ENCODE data around the gene EGLN3.

The EGLN3 gene

DNA sequence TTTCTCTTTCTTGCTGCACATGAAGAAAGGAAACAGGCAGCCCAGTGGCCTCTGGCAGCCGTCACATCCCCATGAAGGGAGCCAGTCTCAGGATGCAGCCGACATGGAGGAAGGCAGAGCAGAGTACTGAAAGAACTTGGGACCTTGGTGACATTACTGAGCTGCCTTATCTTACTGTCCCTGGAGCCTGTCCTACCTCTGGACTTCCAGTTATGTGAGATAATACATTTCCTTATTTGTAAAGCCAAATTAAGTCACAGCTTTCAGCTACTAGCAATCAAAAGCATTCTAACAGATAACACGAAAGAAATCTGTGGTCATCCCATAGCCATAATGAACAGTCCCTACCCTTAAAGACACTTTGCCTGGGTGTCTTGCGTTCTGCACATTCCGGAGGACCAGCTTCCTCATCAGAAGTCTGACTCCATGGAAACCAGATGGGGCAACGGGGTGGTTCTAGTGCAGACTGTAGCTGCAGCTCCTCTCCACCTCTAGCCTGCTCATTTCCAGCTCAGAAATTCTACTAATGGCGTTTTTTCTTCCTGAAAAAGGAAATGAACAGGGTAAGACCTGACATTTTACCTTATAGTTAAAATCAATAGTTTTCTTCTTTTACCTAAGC lies 7.8 kb upstream of the EGLN3 start:
- H3K4me1 ChIP-seq (ENCODE audit: insufficient read depth, low read length, severe bottlenecking) = no peaks in the 10 kb centered on the region
- no peaks in the 10 kb centered on the region for H3F3A ChIP-seq (ENCODE audit: insufficient read depth, low read length)
- H3K79me2 ChIP-seq (ENCODE audit: insufficient read depth, low read length) = no peaks in the 10 kb centered on the region
- no peak overlapping the region for H3K9ac ChIP-seq (ENCODE audit: low read length)
- H3K9me3 ChIP-seq (ENCODE audit: low read length) = no peaks in the 10 kb centered on the region
- H3K4me3 ChIP-seq (ENCODE audit: low read depth, low read length, poor library complexity, severe bottlenecking) = no peak overlapping the region
- H3K9me2 ChIP-seq (ENCODE audit: low read depth, low read length) = no peaks in the 10 kb centered on the region
- H4K20me1 ChIP-seq (ENCODE audit: insufficient read depth, low read length) = no peaks in the 10 kb centered on the region
- no peaks in the 10 kb centered on the region for H3K27me3 ChIP-seq (ENCODE audit: insufficient read depth, low read length)
- no peaks in the 10 kb centered on the region for H3K36me3 ChIP-seq (ENCODE audit: insufficient read depth, low read length)
- no peak overlapping the region for H2AFZ ChIP-seq (ENCODE audit: low read length)
- no peak overlapping the region for H3K4me2 ChIP-seq (ENCODE audit: low read length)
- H3K27ac ChIP-seq (ENCODE audit: low read depth, low read length, poor library complexity, severe bottlenecking) = no peak overlapping the region
- TF ChIP-seq, protein P1, sequence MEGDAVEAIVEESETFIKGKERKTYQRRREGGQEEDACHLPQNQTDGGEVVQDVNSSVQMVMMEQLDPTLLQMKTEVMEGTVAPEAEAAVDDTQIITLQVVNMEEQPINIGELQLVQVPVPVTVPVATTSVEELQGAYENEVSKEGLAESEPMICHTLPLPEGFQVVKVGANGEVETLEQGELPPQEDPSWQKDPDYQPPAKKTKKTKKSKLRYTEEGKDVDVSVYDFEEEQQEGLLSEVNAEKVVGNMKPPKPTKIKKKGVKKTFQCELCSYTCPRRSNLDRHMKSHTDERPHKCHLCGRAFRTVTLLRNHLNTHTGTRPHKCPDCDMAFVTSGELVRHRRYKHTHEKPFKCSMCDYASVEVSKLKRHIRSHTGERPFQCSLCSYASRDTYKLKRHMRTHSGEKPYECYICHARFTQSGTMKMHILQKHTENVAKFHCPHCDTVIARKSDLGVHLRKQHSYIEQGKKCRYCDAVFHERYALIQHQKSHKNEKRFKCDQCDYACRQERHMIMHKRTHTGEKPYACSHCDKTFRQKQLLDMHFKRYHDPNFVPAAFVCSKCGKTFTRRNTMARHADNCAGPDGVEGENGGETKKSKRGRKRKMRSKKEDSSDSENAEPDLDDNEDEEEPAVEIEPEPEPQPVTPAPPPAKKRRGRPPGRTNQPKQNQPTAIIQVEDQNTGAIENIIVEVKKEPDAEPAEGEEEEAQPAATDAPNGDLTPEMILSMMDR (IDR thresholded peaks at IDR 0.05; ENCODE audit: low read length) = no peak
- TF ChIP-seq EZH2 (IDR thresholded peaks at IDR 0.05; ENCODE audit: borderline replicate concordance, low read length) = no peak

GRCh38 chr14:33957993-33958392 lies 7.1 kb upstream of the EGLN3 start:
- Histone ChIP-seq H3K36me3 (ENCODE audit: insufficient read depth, low read length) (no peaks in the 10 kb centered on the region), H3K4me2 (ENCODE audit: low read length) (no peak overlapping the region), H3F3A (ENCODE audit: insufficient read depth, low read length) (no peaks in the 10 kb centered on the region), H3K79me2 (ENCODE audit: insufficient read depth, low read length) (no peaks in the 10 kb centered on the region), H3K9me3 (ENCODE audit: low read length) (no peaks in the 10 kb centered on the region), H3K4me1 (ENCODE audit: insufficient read depth, low read length, severe bottlenecking) (no peaks in the 10 kb centered on the region), H3K4me3 (ENCODE audit: low read depth, low read length, poor library complexity, severe bottlenecking) (no peak overlapping the region), H4K20me1 (ENCODE audit: insufficient read depth, low read length) (no peaks in the 10 kb centered on the region), H3K27ac (ENCODE audit: low read depth, low read length, poor library complexity, severe bottlenecking) (no peak overlapping the region), H2AFZ (ENCODE audit: low read length) (no peak overlapping the region), H3K9me2 (ENCODE audit: low read depth, low read length) (no peaks in the 10 kb centered on the region), H3K9ac (ENCODE audit: low read length) (no peak overlapping the region), H3K27me3 (ENCODE audit: insufficient read depth, low read length) (no peaks in the 10 kb centered on the region)
- TF ChIP-seq, protein P1 (IDR thresholded peaks at IDR 0.05; ENCODE audit: low read length) = no peak
- no peak for TF ChIP-seq EZH2 (IDR thresholded peaks at IDR 0.05; ENCODE audit: borderline replicate concordance, low read length)

DNA sequence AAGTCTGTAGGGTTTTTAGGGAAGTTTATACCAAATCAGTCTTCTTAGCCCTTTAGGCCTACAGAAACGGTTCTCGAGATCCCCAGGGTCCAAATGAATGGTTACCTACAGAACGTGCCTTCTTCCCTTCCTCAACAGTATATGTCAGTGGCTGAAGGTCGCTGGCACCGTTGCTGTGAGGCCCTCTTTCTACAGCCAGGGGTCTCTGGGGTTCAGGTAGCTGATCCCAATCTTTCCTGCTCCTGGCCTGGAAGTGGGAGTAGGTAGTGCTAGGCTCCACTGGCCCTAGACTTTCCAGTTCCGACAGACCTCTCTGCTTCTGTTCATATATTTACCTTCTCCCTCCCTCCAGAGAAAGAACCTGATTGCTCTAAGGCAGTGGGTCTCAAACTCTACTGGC lies 6.4 kb upstream of the EGLN3 start:
- Histone ChIP-seq H3K4me2 (ENCODE audit: low read length) (no peak overlapping the region), H3K9ac (ENCODE audit: low read length) (no peak overlapping the region)

More for the DNA sequence above, 6.4 kb upstream of the EGLN3 start:
- Histone ChIP-seq H3K4me1 (ENCODE audit: insufficient read depth, low read length, severe bottlenecking) (no peaks in the 10 kb centered on the region), H3K9me3 (ENCODE audit: low read length) (no peaks in the 10 kb centered on the region), H4K20me1 (ENCODE audit: insufficient read depth, low read length) (no peaks in the 10 kb centered on the region), H3F3A (ENCODE audit: insufficient read depth, low read length) (no peaks in the 10 kb centered on the region), H2AFZ (ENCODE audit: low read length) (no peak overlapping the region), H3K79me2 (ENCODE audit: insufficient read depth, low read length) (no peaks in the 10 kb centered on the region), H3K27ac (ENCODE audit: low read depth, low read length, poor library complexity, severe bottlenecking) (no peak overlapping the region), H3K4me3 (ENCODE audit: low read depth, low read length, poor library complexity, severe bottlenecking) (no peak overlapping the region), H3K27me3 (ENCODE audit: insufficient read depth, low read length) (no peaks in the 10 kb centered on the region), H3K36me3 (ENCODE audit: insufficient read depth, low read length) (no peaks in the 10 kb centered on the region), H3K9me2 (ENCODE audit: low read depth, low read length) (no peaks in the 10 kb centered on the region)
- no peak for TF ChIP-seq EZH2 (IDR thresholded peaks at IDR 0.05; ENCODE audit: borderline replicate concordance, low read length)
- TF ChIP-seq, protein P1 (IDR thresholded peaks at IDR 0.05; ENCODE audit: low read length) = no peak

Measured in OCI-LY1 (cell line).